ENCODE data around the gene KMT2A. TPM values are rescaled to one million over a fixed set of nuclear protein-coding genes. Genes with fewer than 3 reads are reported as not detected.
A peak's percentile ranks its signal among the peaks of the same experiment; 100 is the strongest.
"Not testable (repeated sequence)": the region's sequence is repeated elsewhere in the genome, so short reads cannot be mapped to it uniquely, and the experiment has no call there.

Gene KMT2A
- total RNA-seq, 2 donors from 2014 or later = 76.9 to 78.8 TPM

DNA sequence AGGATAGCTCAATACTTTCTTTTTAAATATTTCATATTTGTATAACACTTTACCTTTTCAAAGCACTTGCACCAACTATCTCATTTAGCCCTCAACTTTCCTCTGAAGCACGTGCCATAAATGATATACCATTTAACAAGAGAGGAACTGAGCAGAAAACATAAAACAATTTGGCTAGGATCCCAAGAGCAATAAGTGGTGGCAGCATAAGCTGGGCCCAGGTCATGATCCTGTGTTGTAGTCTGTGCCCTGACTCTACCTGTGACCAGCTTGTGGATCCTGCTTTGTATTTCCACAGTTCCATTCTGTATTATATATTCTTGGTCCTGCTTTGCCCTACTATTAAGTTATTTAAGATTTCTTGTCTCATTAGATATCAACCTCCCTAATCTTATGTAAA lies 23.4 kb upstream of the KMT2A start:
- peaks cover 6% of the 10 kb centered on the region for H3K36me3 Mint-ChIP-seq (ENCODE audit: low read depth)
- Histone ChIP-seq H3K4me3 (ENCODE audit: low read length) (no peak overlapping the region), H3K4me1 (ENCODE audit: control insufficient read depth, insufficient read depth, low read length) (peaks cover 3% of the 10 kb centered on the region), H3K36me3 (ENCODE audit: control insufficient read depth, insufficient read depth, low read length) (peaks cover 19% of the 10 kb centered on the region), H3K9me3 (ENCODE audit: control insufficient read depth, low read length) (no peaks in the 10 kb centered on the region), H3K27me3 (ENCODE audit: control insufficient read depth, insufficient read depth, low read length, poor library complexity, severe bottlenecking) (no peaks in the 10 kb centered on the region), H3K27ac (ENCODE audit: low read depth, low read length) (no peak overlapping the region), H3K9ac (ENCODE audit: extremely low read depth, low read length, poor library complexity, severe bottlenecking) (no peak overlapping the region)
- H3K27ac Mint-ChIP-seq = no peak overlapping the region
- H3K27me3 Mint-ChIP-seq (ENCODE audit: insufficient read depth) = no peaks in the 10 kb centered on the region
- H3K9me3 Mint-ChIP-seq = no peaks in the 10 kb centered on the region
- WGBS, 2 experiments (ENCODE audit: insufficient coverage in 1 of 2, insufficient read length in 1 of 2) = 83 to 86% methylated on average over 1 of the region's 1 CpG
- no peak overlapping the region for H3K4me3 Mint-ChIP-seq
- TF ChIP-seq, protein P1, sequence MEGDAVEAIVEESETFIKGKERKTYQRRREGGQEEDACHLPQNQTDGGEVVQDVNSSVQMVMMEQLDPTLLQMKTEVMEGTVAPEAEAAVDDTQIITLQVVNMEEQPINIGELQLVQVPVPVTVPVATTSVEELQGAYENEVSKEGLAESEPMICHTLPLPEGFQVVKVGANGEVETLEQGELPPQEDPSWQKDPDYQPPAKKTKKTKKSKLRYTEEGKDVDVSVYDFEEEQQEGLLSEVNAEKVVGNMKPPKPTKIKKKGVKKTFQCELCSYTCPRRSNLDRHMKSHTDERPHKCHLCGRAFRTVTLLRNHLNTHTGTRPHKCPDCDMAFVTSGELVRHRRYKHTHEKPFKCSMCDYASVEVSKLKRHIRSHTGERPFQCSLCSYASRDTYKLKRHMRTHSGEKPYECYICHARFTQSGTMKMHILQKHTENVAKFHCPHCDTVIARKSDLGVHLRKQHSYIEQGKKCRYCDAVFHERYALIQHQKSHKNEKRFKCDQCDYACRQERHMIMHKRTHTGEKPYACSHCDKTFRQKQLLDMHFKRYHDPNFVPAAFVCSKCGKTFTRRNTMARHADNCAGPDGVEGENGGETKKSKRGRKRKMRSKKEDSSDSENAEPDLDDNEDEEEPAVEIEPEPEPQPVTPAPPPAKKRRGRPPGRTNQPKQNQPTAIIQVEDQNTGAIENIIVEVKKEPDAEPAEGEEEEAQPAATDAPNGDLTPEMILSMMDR (conservative IDR thresholded peaks at IDR 0.05) = no peak
- DNase-seq = no peak
- H3K4me1 Mint-ChIP-seq = peaks cover 11% of the 10 kb centered on the region

DNA sequence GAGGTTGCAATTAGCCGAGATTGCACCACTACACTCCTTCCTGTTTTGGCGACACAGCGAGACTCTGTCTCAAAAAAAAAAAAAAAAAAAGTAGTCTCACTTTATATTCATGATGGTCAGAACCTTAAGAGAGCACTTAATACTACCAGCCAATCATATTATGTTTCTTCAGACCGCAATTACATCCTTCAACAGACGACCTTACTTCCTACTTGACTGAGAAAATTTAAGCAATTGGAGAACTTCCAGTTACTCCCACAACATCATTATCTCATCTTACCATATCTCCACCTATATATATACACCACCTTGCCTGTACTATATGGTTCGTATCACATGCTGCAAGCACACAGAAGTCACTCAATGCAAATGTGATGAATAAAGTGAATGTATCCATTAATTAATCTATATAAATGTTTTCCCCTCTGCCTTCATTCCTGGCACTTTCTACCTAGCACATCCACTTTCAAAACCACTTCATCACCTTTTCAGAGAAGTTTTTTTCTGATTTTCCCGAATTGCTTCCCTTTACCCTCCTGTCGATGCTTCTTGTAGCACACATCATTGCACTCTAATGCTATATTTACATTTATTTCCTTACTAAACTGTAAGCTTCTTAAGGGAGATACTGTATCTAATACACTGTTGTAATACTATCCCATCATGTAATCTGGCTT lies 21.1 kb upstream of the KMT2A start:
- H3K36me3 ChIP-seq (ENCODE audit: control insufficient read depth, insufficient read depth, low read length) = no peaks in the 10 kb centered on the region
- TF ChIP-seq, protein P1 (conservative IDR thresholded peaks at IDR 0.05) = no peak
- Mint-ChIP-seq H3K27me3 (ENCODE audit: insufficient read depth) (no peaks in the 10 kb centered on the region), H3K27ac (no peak overlapping the region), H3K9me3 (no peaks in the 10 kb centered on the region), H3K4me3 (no peak overlapping the region), H3K4me1 (peaks cover 11% of the 10 kb centered on the region), H3K36me3 (ENCODE audit: low read depth) (no peaks in the 10 kb centered on the region)
- no peak overlapping the region for H3K9ac ChIP-seq (ENCODE audit: extremely low read depth, low read length, poor library complexity, severe bottlenecking)
- H3K9me3 ChIP-seq (ENCODE audit: control insufficient read depth, low read length) = no peaks in the 10 kb centered on the region
- no peaks in the 10 kb centered on the region for H3K27me3 ChIP-seq (ENCODE audit: control insufficient read depth, insufficient read depth, low read length, poor library complexity, severe bottlenecking)
- 84 to 87% methylated on average over 6 to 7 of the region's 8 CpGs for WGBS, 2 experiments (ENCODE audit: insufficient coverage in 1 of 2, insufficient read length in 1 of 2)
- no peak overlapping the region for H3K27ac ChIP-seq (ENCODE audit: low read depth, low read length)
- no peak for DNase-seq
- no peak overlapping the region for H3K4me3 ChIP-seq (ENCODE audit: low read length)
- H3K4me1 ChIP-seq (ENCODE audit: control insufficient read depth, insufficient read depth, low read length) = peaks cover 3% of the 10 kb centered on the region

DNA sequence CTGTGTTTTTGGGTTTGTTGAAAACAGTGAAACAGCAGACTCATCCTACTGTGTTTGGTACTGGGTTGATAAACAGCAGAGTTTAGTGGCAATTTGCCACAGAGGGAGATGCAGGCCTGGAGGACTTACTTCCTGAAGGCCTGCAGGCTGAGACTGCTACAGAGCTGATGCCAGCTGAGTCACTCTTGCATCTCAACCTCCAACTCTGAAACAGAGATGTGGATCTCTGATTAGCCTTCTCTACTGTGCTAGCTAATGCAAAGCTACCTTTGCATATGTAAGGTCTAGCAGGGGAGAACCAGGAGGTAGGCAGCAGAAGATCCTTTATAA lies 20.6 kb upstream of the KMT2A start:
- Histone ChIP-seq H3K27ac (ENCODE audit: low read depth, low read length) (no peak overlapping the region), H3K4me3 (ENCODE audit: low read length) (no peak overlapping the region)
- no peaks in the 10 kb centered on the region for H3K36me3 Mint-ChIP-seq (ENCODE audit: low read depth)

DNA sequence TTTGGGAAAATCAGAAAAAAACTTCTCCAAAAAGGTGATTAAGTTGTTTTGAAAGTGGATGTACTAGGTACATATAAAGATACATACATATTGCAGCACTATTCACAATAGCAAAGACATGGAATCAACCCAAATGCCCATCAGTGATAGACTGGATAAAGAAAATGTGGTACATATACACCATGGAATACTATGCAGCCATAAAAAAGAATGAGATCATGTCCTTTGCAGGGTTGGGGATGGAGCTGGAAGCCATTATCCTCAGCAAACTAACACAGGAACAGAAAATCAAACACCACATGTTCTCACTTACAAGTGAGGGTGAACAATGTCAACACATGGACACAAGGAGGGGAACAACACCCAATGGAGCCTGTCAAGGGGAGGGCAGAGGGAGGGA lies 19.4 kb upstream of the KMT2A start:
- H3K4me1 Mint-ChIP-seq = peaks cover 11% of the 10 kb centered on the region
- not testable (repeated sequence) for H3K4me3 Mint-ChIP-seq; H3K9me3 Mint-ChIP-seq; DNase-seq; H3K4me3 ChIP-seq (ENCODE audit: low read length); H3K9ac ChIP-seq (ENCODE audit: extremely low read depth, low read length, poor library complexity, severe bottlenecking); H3K36me3 Mint-ChIP-seq (ENCODE audit: low read depth); H3K27me3 Mint-ChIP-seq (ENCODE audit: insufficient read depth); H3K36me3 ChIP-seq (ENCODE audit: control insufficient read depth, insufficient read depth, low read length); H3K9me3 ChIP-seq (ENCODE audit: control insufficient read depth, low read length); H3K27me3 ChIP-seq (ENCODE audit: control insufficient read depth, insufficient read depth, low read length, poor library complexity, severe bottlenecking); H3K27ac Mint-ChIP-seq; H3K4me1 ChIP-seq (ENCODE audit: control insufficient read depth, insufficient read depth, low read length); H3K27ac ChIP-seq (ENCODE audit: low read depth, low read length)

More for the DNA sequence above, 20.6 kb upstream of the KMT2A start:
- Histone ChIP-seq H3K27me3 (ENCODE audit: control insufficient read depth, insufficient read depth, low read length, poor library complexity, severe bottlenecking) (no peaks in the 10 kb centered on the region), H3K9ac (ENCODE audit: extremely low read depth, low read length, poor library complexity, severe bottlenecking) (no peak overlapping the region), H3K4me1 (ENCODE audit: control insufficient read depth, insufficient read depth, low read length) (peaks cover 3% of the 10 kb centered on the region), H3K36me3 (ENCODE audit: control insufficient read depth, insufficient read depth, low read length) (no peaks in the 10 kb centered on the region), H3K9me3 (ENCODE audit: control insufficient read depth, low read length) (no peaks in the 10 kb centered on the region)
- TF ChIP-seq, protein P1 (conservative IDR thresholded peaks at IDR 0.05) = no peak
- Mint-ChIP-seq H3K27me3 (ENCODE audit: insufficient read depth) (no peaks in the 10 kb centered on the region), H3K4me1 (peaks cover 11% of the 10 kb centered on the region), H3K9me3 (no peaks in the 10 kb centered on the region), H3K27ac (no peak overlapping the region), H3K4me3 (no peak overlapping the region)
- DNase-seq = peak; percentile 85
